Thyroid gland (tissue), 4 donors: Measurements from ENCODE around the gene SETBP1. TPM values are rescaled to one million over a fixed set of nuclear protein-coding genes. Genes with fewer than 3 reads are reported as not detected.

Experiments
- DNase-seq, 2 donors: peaks; one replicate each; pipeline ENCODE4 v3.0.0-alpha.2; 2019
- H3K27ac ChIP-seq, 3 donors: fragments of 200-600 bp; sonication (generic); 1 replicate in 2 of 3; 2 replicates in 1 of 3; pipeline ENCODE4 v1.5.1; 2016 to 2019; ENCODE audit warnings: mild to moderate bottlenecking in 1 of 3, moderate library complexity in 1 of 3
- H3K27me3 ChIP-seq: fragments of 200-600 bp; sonication (generic); one replicate; pipeline ENCODE4 v1.5.1; 2019
- H3K36me3 ChIP-seq, 2 donors: fragments of 200-600 bp; sonication (generic); one replicate each; pipeline ENCODE4 v1.5.1; 2016 to 2019
- H3K4me1 ChIP-seq, 2 donors: fragments of 200-600 bp; sonication (generic); one replicate each; pipeline ENCODE4 v1.5.1; 2017 to 2019
- H3K4me3 ChIP-seq, 3 donors: fragments of 200-600 bp; sonication (generic); replicated peaks in 1 of 3; 1 replicate in 2 of 3; 2 replicates in 1 of 3; pipeline ENCODE4 v1.5.1; 2016; ENCODE audit warnings: mild to moderate bottlenecking in 1 of 3
- H3K9me3 ChIP-seq: fragments of 200-600 bp; sonication (generic); one replicate; pipeline ENCODE4 v1.5.1; 2017
- POLR2A ChIP-seq, 2 donors: fragments of 450-650 bp; IDR thresholded peaks; one replicate each; pipeline ENCODE4 v1.6.1; 2017; ENCODE audit warnings: antibody characterized with exemption in 2 of 2, mild to moderate bottlenecking in 2 of 2, moderate library complexity in 1 of 2
- WGBS, 2 donors: methylation state at CpG; one replicate each; pipeline ENCODE4 v1.1.5; 2017; 5-methylcytosine and 5-hydroxymethylcytosine counted together
- intact Hi-C: fragments of 100-400 bp; cut with DNase I; formaldehyde crosslinking; loops from one replicate; pipeline ENCODE4 v1.15.1; 2023
- total RNA-seq, 4 donors: library from RNA; depleted of rRNA; stranded (reverse); fragments of >200 nt; gene quantifications; one replicate each; pipeline ENCODE4 v1.2.3, GENCODE V29; 2016
- TF ChIP-seq, protein P1 (sequence below), 6 experiments: fragments of 200-600 bp in 3 of 6; fragments of 450-650 bp in 3 of 6; sonication (generic) in 3 of 6; IDR thresholded peaks; one replicate each; pipeline ENCODE4 v1.5.1; 2016 to 2019; ENCODE audit warnings: antibody characterized with exemption in 6 of 6, mild to moderate bottlenecking in 2 of 6, inconsistent platforms in 1 of 6, moderate library complexity in 1 of 6

Gene SETBP1
- total RNA-seq, 4 donors from 2014 or later: 32.1 to 72.0 (median 42.0) TPM

DNA sequence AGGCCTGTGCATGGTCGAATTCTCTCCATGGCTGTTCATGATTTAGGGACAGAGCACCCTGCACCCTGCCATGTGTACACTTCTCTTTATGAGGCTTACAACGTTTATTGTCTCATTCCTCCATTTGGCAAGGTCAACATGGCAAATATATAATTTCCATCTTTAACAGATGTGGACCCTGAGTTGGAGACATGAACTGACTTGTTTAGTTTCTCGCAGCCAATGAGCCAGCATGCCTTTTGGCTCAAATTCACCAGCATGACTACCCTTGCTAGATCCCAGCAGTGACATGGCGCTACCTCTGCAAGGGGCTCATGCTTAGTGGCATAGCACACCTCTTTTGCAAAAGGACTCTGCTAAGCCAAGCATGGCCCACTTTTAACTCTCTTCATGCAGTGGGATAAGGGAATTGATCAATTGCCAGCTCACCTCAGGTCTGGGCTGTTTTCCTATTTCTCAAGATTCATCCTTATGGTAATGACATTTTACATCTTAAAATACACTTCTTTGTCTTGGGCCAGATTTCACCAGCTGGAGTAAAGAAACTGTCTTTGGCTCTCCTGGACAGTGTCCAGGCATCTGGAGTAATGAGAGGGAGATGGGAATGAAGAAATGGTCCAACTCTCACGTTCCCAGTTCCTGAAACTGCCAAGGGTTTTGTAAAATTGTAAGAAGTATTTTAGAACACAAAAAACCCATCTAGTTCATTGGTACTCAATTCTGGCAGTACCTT lies 159.5 kb downstream of the SETBP1 start:
- no peaks in the 10 kb centered on the region for H3K36me3 ChIP-seq
- no peaks in the 10 kb centered on the region for H3K9me3 ChIP-seq
- no peak overlapping the region for H3K4me3 ChIP-seq
- no peak overlapping the region for H3K27ac ChIP-seq
- H3K4me1 ChIP-seq: peaks cover 6 to 38% of the 10 kb centered on the region in 2 donors
- H3K27me3 ChIP-seq: no peaks in the 10 kb centered on the region
- 66 to 69% methylated on average over 5 of the region's 5 CpGs for WGBS, 2 donors
- peak; percentile 28 to 44 for DNase-seq
- intact Hi-C loops: no loop called here
- TF ChIP-seq, protein P1, sequence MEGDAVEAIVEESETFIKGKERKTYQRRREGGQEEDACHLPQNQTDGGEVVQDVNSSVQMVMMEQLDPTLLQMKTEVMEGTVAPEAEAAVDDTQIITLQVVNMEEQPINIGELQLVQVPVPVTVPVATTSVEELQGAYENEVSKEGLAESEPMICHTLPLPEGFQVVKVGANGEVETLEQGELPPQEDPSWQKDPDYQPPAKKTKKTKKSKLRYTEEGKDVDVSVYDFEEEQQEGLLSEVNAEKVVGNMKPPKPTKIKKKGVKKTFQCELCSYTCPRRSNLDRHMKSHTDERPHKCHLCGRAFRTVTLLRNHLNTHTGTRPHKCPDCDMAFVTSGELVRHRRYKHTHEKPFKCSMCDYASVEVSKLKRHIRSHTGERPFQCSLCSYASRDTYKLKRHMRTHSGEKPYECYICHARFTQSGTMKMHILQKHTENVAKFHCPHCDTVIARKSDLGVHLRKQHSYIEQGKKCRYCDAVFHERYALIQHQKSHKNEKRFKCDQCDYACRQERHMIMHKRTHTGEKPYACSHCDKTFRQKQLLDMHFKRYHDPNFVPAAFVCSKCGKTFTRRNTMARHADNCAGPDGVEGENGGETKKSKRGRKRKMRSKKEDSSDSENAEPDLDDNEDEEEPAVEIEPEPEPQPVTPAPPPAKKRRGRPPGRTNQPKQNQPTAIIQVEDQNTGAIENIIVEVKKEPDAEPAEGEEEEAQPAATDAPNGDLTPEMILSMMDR (IDR thresholded peaks at IDR 0.05): no peak
- no peak for TF ChIP-seq POLR2A (IDR thresholded peaks at IDR 0.05)

DNA sequence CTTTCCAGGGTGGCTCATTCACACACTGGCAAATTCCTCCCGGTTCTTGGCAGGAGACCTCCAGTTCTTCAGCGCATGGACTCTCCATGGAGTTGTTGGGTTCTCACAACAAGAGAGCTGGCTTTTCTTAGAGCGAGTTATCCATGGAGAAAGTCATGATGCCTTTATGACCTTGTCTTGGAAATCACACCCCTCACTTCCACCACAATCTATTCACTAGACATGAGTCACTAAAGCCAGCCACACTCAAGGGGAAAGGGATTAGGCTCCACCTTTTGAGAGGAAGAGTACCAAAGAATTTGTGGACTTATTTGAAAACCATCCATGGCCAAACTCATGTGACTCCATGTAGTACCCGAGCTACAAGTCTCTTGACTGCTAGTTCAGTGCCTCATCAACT lies 160.5 kb downstream of the SETBP1 start:
- intact Hi-C loops: no loop called here
- WGBS, 2 donors: 91 to 92% methylated on average over 4 of the region's 4 CpGs
- no peak overlapping the region for H3K4me3 ChIP-seq
- no peaks in the 10 kb centered on the region for H3K27me3 ChIP-seq
- no peak for DNase-seq
- TF ChIP-seq POLR2A (IDR thresholded peaks at IDR 0.05): no peak
- TF ChIP-seq, protein P1 (IDR thresholded peaks at IDR 0.05): no peak
- no peaks in the 10 kb centered on the region for H3K9me3 ChIP-seq
- no peaks in the 10 kb centered on the region for H3K36me3 ChIP-seq
- H3K4me1 ChIP-seq: peaks cover 5 to 28% of the 10 kb centered on the region in 2 donors
- H3K27ac ChIP-seq: no peak overlapping the region

DNA sequence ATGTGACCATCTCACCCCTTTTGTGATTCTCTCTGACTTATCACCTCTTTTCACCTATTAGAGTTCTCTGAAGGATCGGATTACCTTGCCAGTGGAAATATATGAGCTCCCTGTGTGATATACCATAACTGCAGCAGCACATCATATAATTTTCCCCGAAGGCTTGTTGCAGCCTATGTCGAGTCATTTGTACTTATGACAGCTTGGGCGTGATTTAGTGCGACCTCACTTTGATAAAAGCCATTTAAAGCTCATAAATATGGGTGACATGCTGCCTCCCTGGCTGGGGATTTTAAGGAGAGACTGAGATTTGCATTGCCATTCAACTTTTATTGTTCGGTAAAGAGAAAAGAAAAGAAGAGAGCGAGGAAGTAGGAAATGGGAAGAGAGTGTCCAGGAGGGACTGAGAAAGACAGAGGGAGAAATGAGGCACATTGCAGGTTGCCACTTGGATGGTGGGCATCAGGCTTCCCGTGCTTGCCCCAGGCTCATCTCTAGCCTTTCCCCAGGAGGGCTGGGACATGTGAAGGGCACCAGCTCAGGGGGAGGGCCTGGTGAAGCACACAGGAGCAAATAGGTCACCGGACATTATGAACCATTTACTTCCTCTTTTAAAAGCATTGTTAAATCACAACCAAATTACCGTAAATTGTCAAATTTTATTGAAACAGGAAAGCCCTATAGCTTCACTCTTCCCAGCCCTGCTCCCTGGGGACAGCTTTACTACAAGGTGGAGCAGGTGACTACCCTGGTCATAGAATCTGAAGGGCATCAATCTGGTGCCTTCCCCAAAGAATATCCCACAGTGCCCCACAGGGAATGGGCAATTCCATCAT lies 161.3 kb downstream of the SETBP1 start:
- Histone ChIP-seq H3K27ac (no peak overlapping the region), H3K36me3 (no peaks in the 10 kb centered on the region), H3K9me3 (no peaks in the 10 kb centered on the region), H3K4me3 (no peak overlapping the region), H3K4me1 (peaks cover 5 to 21% of the 10 kb centered on the region in 2 donors), H3K27me3 (no peaks in the 10 kb centered on the region)
- DNase-seq: no peak
- TF ChIP-seq POLR2A (IDR thresholded peaks at IDR 0.05): no peak
- TF ChIP-seq, protein P1 (IDR thresholded peaks at IDR 0.05): no peak
- intact Hi-C loops: no loop called here
- WGBS, 2 donors: 90 to 95% methylated on average over 10 of the region's 10 CpGs

DNA sequence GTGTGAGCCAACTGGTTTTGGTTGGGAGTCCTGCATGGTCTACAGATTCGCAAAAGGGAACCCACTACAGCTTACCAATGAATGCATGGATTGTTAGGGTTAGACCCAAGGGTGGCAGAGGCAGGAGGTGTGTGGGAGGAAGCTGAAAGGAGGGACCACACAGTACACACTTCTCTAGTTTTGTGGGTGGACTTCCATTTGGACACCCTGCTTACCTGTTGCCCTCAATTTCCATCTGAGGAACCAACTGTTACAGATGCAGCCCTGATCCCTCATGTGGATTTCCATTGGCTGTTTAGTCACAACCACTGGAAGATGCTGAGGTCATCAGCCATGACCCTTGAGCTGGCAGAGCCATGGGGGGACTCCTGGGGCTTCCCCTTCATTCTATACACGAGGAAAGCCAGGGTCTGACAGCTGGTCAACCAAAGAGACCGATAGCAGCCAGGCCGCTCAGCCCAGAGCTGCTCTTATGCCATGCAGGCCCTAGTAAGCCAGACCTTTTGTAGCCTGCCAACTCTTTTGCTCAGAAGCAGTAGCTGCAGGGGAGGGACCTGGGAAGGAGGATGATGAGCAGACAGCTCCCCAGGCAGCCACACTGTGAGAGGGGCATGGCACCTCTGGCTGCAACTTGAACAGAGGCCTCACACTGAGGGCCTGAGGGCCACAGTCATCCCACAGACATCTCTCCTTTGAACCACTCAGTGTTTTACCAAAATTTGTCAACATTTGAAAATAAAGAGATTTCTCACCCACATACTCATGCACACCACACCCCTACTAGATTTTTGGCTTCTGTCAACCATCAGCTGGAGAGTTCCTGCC lies 162.1 kb downstream of the SETBP1 start:
- intact Hi-C loops: no loop called here
- Histone ChIP-seq H3K27ac (no peak overlapping the region), H3K27me3 (no peaks in the 10 kb centered on the region), H3K9me3 (no peaks in the 10 kb centered on the region), H3K4me3 (no peak overlapping the region), H3K36me3 (no peaks in the 10 kb centered on the region), H3K4me1 (peaks cover 5 to 19% of the 10 kb centered on the region in 2 donors)
- WGBS, 2 donors: 93 to 94% methylated on average over 3 of the region's 4 CpGs
- TF ChIP-seq, protein P1 (IDR thresholded peaks at IDR 0.05): no peak
- TF ChIP-seq POLR2A (IDR thresholded peaks at IDR 0.05): no peak
- no peak for DNase-seq
